ENCODE results near the gene HCAR3.
A peak's percentile ranks its signal among the peaks of the same experiment; 100 is the strongest.
"Not testable (repeated sequence)": the region's sequence is repeated elsewhere in the genome, so short reads cannot be mapped to it uniquely, and the experiment has no call there.

The HCAR3 gene

DNA sequence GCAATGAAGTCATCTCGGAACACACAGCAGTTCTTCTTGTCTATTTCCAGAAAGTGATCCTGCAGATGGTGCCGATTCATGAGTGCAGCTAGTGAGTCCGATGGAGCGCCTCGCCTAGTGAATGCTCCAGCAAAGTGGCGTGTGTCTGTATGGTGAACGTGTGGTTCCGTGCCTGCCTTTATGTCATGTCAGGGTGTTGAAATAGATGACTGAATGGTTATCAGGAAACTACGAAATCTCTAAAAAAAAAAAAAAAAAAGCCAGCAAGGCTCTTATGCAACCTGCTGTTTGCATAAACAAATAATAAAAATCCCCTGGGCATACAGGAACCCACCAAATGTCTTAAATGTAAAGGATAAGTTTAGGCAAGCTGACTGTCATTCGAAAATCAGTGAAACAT, at the start of gene HCAR3:
TSS of gene HCAR3 (minus strand) at position 154 of the 400 bp plus-strand sequence. CDS start at position 80, 74 bp downstream.
- not testable (repeated sequence) for DNase-seq

DNA sequence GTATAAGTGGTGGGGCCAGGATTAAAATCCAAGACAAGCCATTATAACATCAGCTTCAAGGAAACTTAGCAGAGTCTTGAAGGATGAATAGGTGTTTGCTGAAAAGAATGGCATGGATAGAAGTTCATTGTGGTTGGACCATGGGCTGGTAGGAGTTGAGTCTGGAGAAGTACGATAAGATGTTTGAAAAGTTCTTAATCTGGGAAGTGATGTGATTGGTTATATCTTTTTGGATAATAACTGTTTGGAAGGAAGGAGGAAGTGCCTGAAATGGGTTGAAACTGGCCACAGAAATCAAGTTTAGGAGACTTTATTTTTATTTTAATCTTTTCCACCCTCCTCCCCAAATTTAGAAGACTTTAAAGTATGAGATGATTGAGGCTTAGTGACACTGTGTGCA, 41.0 kb upstream of the HCAR3 start:
- no peak for DNase-seq

DNA sequence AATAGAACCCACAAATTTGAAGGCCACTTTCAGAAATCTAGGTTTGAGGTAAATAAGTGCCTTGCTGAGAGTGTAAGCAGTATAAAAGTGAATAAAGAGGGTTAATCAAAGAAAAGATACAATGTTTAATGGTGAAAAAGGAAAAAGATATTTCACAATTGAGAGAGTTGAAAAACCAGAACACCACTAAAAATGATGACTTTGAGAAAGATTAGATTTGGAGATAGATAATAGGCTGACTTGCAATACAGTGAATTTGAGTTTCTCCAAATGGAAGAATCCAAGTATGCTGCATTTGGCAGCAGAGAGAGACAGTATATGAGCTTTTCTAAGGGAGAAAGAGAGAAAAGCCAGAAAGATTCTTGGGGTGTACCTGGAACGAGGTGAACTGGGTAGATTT, 38.2 kb upstream of the HCAR3 start:
- no peak for DNase-seq

DNA sequence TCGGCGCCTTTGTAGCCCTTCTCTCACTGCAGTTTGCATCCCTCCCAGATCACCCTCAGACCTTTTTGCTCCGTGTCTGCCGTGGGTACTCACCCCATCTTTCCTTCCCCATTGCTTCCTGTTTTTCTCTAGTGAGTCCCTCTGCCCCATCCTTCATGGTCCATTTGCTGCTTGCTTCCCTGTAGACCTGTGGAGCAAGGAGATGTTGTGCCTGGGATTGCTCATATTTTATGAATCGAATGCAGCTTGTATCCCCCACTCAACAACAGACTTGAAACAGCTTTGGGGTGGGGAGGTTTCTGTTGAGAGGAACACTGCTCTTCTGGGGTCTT, 36.7 kb upstream of the HCAR3 start:
- no peak for DNase-seq

DNA sequence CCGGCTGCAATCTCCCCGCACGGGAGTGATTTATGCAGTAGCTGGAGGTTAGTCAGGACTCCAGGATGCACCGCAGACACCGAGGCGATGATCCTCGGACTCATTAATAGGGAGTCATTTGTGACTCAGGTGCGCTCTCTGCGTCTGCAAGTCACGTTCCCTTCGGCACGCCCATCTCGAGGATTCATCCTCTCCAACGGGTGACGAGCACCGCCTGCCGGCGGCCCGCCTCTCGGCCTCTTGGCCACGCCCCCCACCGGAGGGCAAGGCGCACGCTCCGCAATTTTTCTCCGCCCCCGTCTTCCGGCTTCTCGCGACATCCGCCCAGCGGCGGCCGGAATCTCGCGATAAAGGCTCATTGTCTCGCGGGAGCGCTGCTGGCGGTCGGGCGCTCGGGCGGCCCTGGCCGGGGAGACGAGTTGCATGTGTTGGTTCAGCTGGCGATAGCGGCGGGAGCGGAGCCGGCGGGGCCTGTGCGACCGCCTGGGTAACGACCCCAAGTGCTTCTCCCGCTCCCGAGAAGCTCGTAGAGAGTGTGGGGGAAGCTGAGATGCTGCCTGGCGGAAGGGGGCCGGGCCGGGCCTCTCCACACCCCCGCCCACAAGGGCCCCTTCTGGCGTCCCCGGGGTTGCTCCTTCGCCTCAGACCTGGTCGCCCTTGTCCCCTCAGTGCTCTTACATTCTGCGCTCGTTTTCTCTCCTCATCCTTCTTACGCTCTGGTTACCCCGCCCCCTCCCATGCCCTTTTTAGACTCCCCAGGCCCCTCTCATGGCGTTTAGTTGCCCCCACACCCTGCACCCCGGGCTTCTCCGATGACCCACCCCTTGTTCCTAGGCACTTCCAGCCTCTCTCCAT, 36.1 kb upstream of the HCAR3 start, which contains the start of gene DENR:
TSS of gene DENR (plus strand) at position 361 of the 855 bp plus-strand sequence. CDS start 878 bp downstream, outside the sequence.
- DNase-seq: peak; percentile 99

GRCh38 chr12:122750781-122751515, 34.3 kb upstream of the HCAR3 start:
- not testable (repeated sequence) for DNase-seq

- DNase-seq: no peak
Observed at GRCh38 chr12:122749569-122750332, 33.1 kb upstream of the HCAR3 start.

GRCh38 chr12:122747224-122748135, 30.9 kb upstream of the HCAR3 start:
- DNase-seq: no peak

- no peak for DNase-seq
Observed at GRCh38 chr12:122743895-122744525, 27.4 kb upstream of the HCAR3 start.

DNA sequence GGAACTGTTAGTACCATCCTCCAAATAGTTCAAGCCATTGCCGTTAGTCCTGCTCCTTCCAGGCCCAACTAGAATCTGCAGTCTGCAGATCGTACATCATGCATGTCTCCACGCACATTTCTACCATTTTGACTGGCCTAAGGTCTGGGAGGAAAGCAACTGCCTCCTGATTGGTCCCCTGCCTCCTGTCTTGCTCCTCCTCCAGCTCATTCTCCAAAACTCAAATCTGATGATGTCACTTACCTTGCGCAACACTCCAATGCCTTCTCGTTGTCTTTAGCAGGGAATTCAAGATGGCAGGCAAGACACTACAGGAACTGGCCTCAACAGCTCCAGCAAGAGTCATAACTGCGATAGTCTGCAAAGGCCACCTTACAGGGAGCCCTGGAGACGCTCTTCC, 23.7 kb upstream of the HCAR3 start:
- DNase-seq: no peak

DNA sequence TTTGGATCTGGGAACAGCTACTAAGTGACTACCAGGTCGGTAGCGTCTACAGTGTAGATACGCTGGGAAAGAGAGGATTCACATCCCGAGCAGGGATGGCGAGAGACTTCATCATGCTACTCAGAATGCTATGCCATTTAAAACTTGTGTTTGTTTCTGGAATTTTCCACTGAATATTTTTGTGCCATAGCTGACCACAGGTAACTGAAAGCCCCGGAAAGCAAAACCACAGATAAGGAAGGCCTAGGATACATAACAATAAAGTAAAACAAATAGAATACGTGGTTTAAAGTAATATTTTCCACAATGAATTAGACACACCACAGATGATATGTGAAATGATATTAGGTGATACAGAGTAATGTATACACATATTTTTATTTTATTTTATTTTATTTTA, 22.0 kb upstream of the HCAR3 start:
- DNase-seq: no peak

- no peak for DNase-seq
Observed at GRCh38 chr12:122732611-122733010, 16.0 kb upstream of the HCAR3 start.

- DNase-seq: no peak
Observed at GRCh38 chr12:122732170-122732569, 15.6 kb upstream of the HCAR3 start.

GRCh38 chr12:122730215-122731014, 13.8 kb upstream of the HCAR3 start, which contains the start of gene HCAR1:
TSS of gene HCAR1 (minus strand) at chr12:122730844. CDS start at chr12:122730339, 505 bp downstream.
- no peak for DNase-seq

DNA sequence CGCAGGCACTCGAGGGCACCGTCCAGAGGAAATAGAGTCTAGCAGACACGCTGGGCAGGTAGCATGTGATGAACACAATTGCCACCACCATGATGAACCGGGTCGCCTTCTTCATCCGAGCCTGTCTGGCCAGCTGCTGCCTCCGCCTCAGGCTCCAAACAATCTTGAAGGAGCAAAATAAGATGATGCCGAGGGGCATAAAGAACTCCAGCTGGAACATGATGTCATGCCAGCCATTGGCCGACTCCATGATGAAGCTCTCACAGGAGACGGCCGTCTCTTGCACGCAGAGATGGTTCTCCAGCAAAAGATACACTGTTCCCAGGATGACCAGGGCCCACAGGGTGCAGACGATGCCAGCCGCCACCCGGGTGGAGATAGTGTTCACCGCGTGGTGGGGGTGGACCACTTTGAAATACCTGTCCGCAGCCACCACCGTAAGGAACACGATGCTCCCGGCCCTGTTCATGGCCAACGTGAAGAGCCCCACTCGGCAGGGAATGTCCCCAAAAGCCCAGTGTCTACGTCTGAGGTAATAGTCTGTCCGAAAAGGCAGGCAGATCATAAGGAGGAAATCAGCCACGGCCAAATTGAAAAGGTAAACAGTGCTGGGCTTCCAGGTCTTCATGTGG, 13.1 kb upstream of the HCAR3 start:
- DNase-seq: no peak

- DNase-seq: no peak
Observed at GRCh38 chr12:122726080-122726558, 9.5 kb upstream of the HCAR3 start.

- no peak for DNase-seq
Observed at GRCh38 chr12:122725452-122726079, 9.0 kb upstream of the HCAR3 start.

- no peak for DNase-seq
Observed at GRCh38 chr12:122724641-122725243, 8.1 kb upstream of the HCAR3 start.

DNA sequence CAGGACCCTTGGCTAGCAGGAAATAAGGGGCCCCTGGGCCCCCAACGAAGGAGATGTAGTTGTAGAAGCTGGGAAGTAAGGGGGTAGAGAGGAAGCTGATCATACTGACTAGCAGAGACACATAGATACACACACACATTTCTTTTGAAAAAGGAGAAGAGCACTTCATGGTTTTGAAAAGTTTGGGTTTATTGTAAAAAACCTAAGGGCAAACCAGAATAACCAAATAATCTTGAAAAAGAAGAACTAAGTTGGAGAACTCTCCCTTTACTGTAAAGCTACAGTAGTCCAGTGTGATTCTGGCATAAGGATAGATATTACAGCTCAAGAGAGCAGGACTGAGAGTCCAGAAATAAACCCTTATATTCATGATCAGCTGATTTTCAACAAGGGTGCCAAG, 5.8 kb upstream of the HCAR3 start:
- DNase-seq: no peak
